Neural cell (in vitro differentiated cells): Measurements from ENCODE around the gene HMGCL. TPM values are rescaled to one million over a fixed set of nuclear protein-coding genes. Genes with fewer than 3 reads are reported as not detected.

Experiments used
- H2AFZ ChIP-seq: fragments of 200-600, 300-800 bp; sonication (generic), shearing (Covaris generic); 2 replicates; pipeline ENCODE4 v1.6.0; 2014; ENCODE audit warnings: low read depth, mild to moderate bottlenecking, antibody characterized with exemption, low read length, moderate library complexity
- H3F3A ChIP-seq: fragments of 200-600 bp; shearing (Covaris generic); 2 replicates; pipeline ENCODE4 v1.6.1; 2016; ENCODE audit warnings: mild to moderate bottlenecking, moderate library complexity, mixed read lengths, antibody characterized with exemption, low read length; ENCODE audit not compliant: insufficient read depth, poor library complexity, severe bottlenecking
- H3K27ac ChIP-seq: fragments of 200-600, 300-800 bp; sonication (generic), shearing (Covaris generic); 2 replicates; pipeline ENCODE4 v1.5.1; 2014; ENCODE audit warnings: mild to moderate bottlenecking, low read length, moderate library complexity
- H3K27me3 ChIP-seq: fragments of 300-800, 200-600 bp; sonication (generic), shearing (Covaris generic); 2 replicates; pipeline ENCODE4 v1.6.0; 2014; ENCODE audit warnings: mild to moderate bottlenecking, low read depth, low read length, moderate library complexity; ENCODE audit not compliant: insufficient read depth
- H3K36me3 ChIP-seq: fragments of 300-800, 200-600 bp; sonication (generic), shearing (Covaris generic); 2 replicates; pipeline ENCODE4 v1.5.1; 2014; ENCODE audit warnings: mild to moderate bottlenecking, antibody characterized with exemption, low read length, moderate library complexity; ENCODE audit not compliant: insufficient read depth
- H3K4me2 ChIP-seq: fragments of 300-800, 200-600 bp; sonication (generic), shearing (Covaris generic); 2 replicates; pipeline ENCODE4 v1.6.0; 2014; ENCODE audit warnings: mild to moderate bottlenecking, low read length
- H3K4me3 ChIP-seq: fragments of 300-800, 200-600 bp; sonication (generic), shearing (Covaris generic); 2 replicates; pipeline ENCODE4 v1.5.1; 2014; ENCODE audit warnings: mild to moderate bottlenecking, low read length, moderate library complexity
- H3K79me2 ChIP-seq: fragments of 200-600 bp; shearing (Covaris generic); replicated peaks from 2 replicates; pipeline ENCODE4 v1.6.0; 2014; ENCODE audit warnings: mild to moderate bottlenecking, low read length, moderate library complexity; ENCODE audit not compliant: insufficient read depth
- H3K9ac ChIP-seq: fragments of 300-800, 200-600 bp; sonication (generic), shearing (Covaris generic); 2 replicates; pipeline ENCODE4 v1.6.1; 2016; ENCODE audit warnings: mild to moderate bottlenecking, low read length, mixed read lengths
- H3K9me2 ChIP-seq: fragments of 200-600 bp; shearing (Covaris generic); 2 replicates; pipeline ENCODE4 v1.6.1; 2016; ENCODE audit warnings: mild to moderate bottlenecking, low read length, mixed read lengths; ENCODE audit not compliant: insufficient read depth
- H3K9me3 ChIP-seq: fragments of 200-600, 300-800 bp; sonication (generic), shearing (Covaris generic); 2 replicates; pipeline ENCODE4 v1.6.1; 2016; ENCODE audit warnings: mild to moderate bottlenecking, mixed run types, low read length, moderate library complexity, mixed read lengths
- H4K20me1 ChIP-seq: fragments of 200-600 bp; shearing (Covaris generic); 2 replicates; pipeline ENCODE4 v1.6.1; 2016; ENCODE audit warnings: mild to moderate bottlenecking, mixed run types; ENCODE audit not compliant: insufficient read depth
- EP300 ChIP-seq: fragments of 450-650 bp; conservative IDR thresholded peaks from 2 replicates; pipeline ENCODE4 v1.6.1; 2014; ENCODE audit warnings: antibody characterized with exemption, mild to moderate bottlenecking, moderate library complexity; ENCODE audit not compliant: poor library complexity, severe bottlenecking
- EZH2 ChIP-seq: fragments of 200-600, 300-800 bp; shearing (Covaris generic), sonication (generic); IDR thresholded peaks from 2 replicates; pipeline ENCODE4 v1.6.1; 2014; ENCODE audit warnings: antibody characterized with exemption, low read length, borderline replicate concordance, mild to moderate bottlenecking; ENCODE audit not compliant: insufficient read depth, poor library complexity, severe bottlenecking
- MXI1 ChIP-seq: fragments of 450-650 bp; conservative IDR thresholded peaks from 2 replicates; pipeline ENCODE4 v1.6.1; 2014; ENCODE audit warnings: antibody characterized with exemption, mild to moderate bottlenecking; ENCODE audit not compliant: poor library complexity, severe bottlenecking
- POLR2AphosphoS5 ChIP-seq: IDR thresholded peaks from 2 replicates; pipeline ENCODE4 v1.6.1; 2012
- RAD21 ChIP-seq: fragments of 450-650 bp; conservative IDR thresholded peaks from 2 replicates; pipeline ENCODE4 v1.6.1; 2014; ENCODE audit warnings: antibody characterized with exemption, mild to moderate bottlenecking, moderate library complexity
- SMC3 ChIP-seq: fragments of 450-650 bp; conservative IDR thresholded peaks from 2 replicates; pipeline ENCODE4 v1.6.1; 2014; ENCODE audit warnings: antibody characterized with exemption, mild to moderate bottlenecking, moderate library complexity; ENCODE audit not compliant: poor library complexity
- TAF1 ChIP-seq: IDR thresholded peaks from 2 replicates; pipeline ENCODE4 v1.6.1; 2012; ENCODE audit warnings: low read depth
- polyA minus RNA-seq: library from RNA; depleted of rRNA, polyadenylated mRNA; stranded (reverse); fragments of >200 nt; gene quantifications from 2 replicates; pipeline ENCODE4 v1.2.3, GENCODE V29; 2014
- polyA plus RNA-seq: library from polyadenylated mRNA; depleted of rRNA; stranded (reverse); fragments of >200 nt; gene quantifications from 2 replicates; pipeline ENCODE4 v1.2.3, GENCODE V29; 2014
- TF ChIP-seq, protein P1 (sequence below): IDR thresholded peaks from 2 replicates; pipeline ENCODE4 v1.6.1; 2012; ENCODE audit warnings: borderline replicate concordance
- TF ChIP-seq, protein P2 (sequence below): fragments of 450-650 bp; IDR thresholded peaks from 2 replicates; pipeline ENCODE4 v1.5.1; 2014; ENCODE audit warnings: antibody characterized with exemption, mild to moderate bottlenecking, moderate library complexity; ENCODE audit not compliant: poor library complexity, severe bottlenecking

HMGCL gene
- polyA plus RNA-seq: 27.6 and 29.1 TPM in 2 replicates
- 15.3 and 17.8 TPM in 2 replicates for polyA minus RNA-seq

DNA sequence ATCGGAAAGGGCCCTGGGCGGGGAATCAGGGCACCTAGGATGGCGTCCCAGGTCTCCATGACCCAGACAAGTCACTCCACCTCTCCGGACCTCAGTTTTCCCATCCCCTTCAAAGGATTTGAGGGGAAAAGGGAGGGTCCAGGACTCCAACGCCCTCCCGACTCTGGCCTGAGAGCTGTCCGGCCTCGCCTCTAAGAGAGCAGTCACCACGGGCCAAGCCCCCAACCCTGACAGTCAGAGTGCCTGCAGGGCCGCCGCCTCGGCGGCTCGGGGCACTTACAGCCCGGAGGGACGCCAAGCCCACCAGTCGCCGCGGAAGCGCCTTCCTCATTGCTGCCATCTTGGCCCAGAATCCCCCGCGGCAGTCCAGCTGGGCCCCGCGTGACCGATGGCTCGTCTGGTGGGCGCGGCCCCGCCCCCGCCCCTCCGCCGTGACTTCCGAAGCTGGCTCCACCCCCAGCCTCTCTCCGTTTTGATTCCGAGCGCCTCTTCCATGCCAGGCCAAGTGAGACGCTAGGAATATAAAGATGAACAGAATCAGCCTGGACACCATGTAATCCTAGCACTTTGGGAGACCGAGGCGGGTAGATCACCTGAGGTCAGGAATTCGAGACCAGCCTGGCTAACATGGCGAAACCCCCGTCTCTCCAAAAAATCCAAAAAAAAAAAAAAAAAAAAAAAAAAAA is at the start of gene HMGCL:
Gene HMGCL, minus strand, starts transcription at position 354 of the 686 bp plus-strand sequence. Its CDS starts 14 bp downstream, at position 340.
- peak within 1 kb of the TSS; percentile 88 for H3K4me2 ChIP-seq
- H3K9me3 ChIP-seq: no peaks in the 10 kb centered on the region
- no peaks in the 10 kb centered on the region for H3K36me3 ChIP-seq
- H2AFZ ChIP-seq: peak within 1 kb of the TSS; percentile 93
- no peaks in the 10 kb centered on the region for H3K27me3 ChIP-seq
- no peaks in the 10 kb centered on the region for H3F3A ChIP-seq
- H3K4me3 ChIP-seq: peak within 1 kb of the TSS; percentile 89
- H3K27ac ChIP-seq: peak within 1 kb of the TSS; percentile 84
- H3K9me2 ChIP-seq: no peaks in the 10 kb centered on the region
- H3K9ac ChIP-seq: peak within 1 kb of the TSS; percentile 91
- TF ChIP-seq TAF1: peak; percentile 96
- TF ChIP-seq POLR2AphosphoS5: peak; percentile 97
- TF ChIP-seq, protein P1, sequence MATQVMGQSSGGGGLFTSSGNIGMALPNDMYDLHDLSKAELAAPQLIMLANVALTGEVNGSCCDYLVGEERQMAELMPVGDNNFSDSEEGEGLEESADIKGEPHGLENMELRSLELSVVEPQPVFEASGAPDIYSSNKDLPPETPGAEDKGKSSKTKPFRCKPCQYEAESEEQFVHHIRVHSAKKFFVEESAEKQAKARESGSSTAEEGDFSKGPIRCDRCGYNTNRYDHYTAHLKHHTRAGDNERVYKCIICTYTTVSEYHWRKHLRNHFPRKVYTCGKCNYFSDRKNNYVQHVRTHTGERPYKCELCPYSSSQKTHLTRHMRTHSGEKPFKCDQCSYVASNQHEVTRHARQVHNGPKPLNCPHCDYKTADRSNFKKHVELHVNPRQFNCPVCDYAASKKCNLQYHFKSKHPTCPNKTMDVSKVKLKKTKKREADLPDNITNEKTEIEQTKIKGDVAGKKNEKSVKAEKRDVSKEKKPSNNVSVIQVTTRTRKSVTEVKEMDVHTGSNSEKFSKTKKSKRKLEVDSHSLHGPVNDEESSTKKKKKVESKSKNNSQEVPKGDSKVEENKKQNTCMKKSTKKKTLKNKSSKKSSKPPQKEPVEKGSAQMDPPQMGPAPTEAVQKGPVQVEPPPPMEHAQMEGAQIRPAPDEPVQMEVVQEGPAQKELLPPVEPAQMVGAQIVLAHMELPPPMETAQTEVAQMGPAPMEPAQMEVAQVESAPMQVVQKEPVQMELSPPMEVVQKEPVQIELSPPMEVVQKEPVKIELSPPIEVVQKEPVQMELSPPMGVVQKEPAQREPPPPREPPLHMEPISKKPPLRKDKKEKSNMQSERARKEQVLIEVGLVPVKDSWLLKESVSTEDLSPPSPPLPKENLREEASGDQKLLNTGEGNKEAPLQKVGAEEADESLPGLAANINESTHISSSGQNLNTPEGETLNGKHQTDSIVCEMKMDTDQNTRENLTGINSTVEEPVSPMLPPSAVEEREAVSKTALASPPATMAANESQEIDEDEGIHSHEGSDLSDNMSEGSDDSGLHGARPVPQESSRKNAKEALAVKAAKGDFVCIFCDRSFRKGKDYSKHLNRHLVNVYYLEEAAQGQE: peak; percentile 91
- no peak for TF ChIP-seq EP300
- TF ChIP-seq MXI1: peak; percentile 76
- no peaks in the 10 kb centered on the region for H3K79me2 ChIP-seq
- H4K20me1 ChIP-seq: no peaks in the 10 kb centered on the region

DNA sequence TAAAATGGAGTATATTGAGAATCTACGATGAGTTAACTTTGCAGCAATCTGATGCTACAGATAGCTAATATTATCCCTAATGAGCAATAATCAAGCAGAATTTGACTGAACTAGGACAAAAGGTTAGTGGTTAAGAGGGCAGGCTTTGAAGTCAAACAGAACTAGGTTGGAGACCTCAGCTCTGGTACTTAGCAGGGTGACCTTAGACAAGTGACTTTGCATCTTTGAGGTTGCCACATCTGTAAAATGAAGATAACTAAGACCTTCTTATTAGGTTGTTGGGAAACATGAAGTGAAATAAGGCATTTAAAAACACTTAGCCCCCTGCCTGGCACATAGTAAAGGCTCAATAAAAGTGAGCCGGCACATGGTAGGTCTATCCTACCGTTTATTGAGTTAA is 47.2 kb upstream of the HMGCL start:
- no peak overlapping the region for H3K27ac ChIP-seq
- H3K4me3 ChIP-seq: no peak overlapping the region
- H3K9me2 ChIP-seq: no peaks in the 10 kb centered on the region
- no peak overlapping the region for H3K9ac ChIP-seq
- no peak overlapping the region for H2AFZ ChIP-seq
- H3K79me2 ChIP-seq: no peaks in the 10 kb centered on the region
- no peak for TF ChIP-seq TAF1
- no peak for TF ChIP-seq EZH2
- TF ChIP-seq RAD21: no peak
- TF ChIP-seq, protein P1: no peak
- TF ChIP-seq MXI1: no peak
- TF ChIP-seq SMC3: no peak
- no peak for TF ChIP-seq POLR2AphosphoS5
- TF ChIP-seq, protein P2, sequence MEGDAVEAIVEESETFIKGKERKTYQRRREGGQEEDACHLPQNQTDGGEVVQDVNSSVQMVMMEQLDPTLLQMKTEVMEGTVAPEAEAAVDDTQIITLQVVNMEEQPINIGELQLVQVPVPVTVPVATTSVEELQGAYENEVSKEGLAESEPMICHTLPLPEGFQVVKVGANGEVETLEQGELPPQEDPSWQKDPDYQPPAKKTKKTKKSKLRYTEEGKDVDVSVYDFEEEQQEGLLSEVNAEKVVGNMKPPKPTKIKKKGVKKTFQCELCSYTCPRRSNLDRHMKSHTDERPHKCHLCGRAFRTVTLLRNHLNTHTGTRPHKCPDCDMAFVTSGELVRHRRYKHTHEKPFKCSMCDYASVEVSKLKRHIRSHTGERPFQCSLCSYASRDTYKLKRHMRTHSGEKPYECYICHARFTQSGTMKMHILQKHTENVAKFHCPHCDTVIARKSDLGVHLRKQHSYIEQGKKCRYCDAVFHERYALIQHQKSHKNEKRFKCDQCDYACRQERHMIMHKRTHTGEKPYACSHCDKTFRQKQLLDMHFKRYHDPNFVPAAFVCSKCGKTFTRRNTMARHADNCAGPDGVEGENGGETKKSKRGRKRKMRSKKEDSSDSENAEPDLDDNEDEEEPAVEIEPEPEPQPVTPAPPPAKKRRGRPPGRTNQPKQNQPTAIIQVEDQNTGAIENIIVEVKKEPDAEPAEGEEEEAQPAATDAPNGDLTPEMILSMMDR: no peak
- TF ChIP-seq EP300: no peak
- H3K4me2 ChIP-seq: no peak overlapping the region
- no peaks in the 10 kb centered on the region for H4K20me1 ChIP-seq
- H3K36me3 ChIP-seq: no peaks in the 10 kb centered on the region
- no peaks in the 10 kb centered on the region for H3K9me3 ChIP-seq
- H3F3A ChIP-seq: no peaks in the 10 kb centered on the region
- H3K27me3 ChIP-seq: peaks cover 8% of the 10 kb centered on the region
